Tibial nerve (tissue), 4 donors: ENCODE results near the gene ARID4B. TPM values are rescaled to one million over a fixed set of nuclear protein-coding genes. Genes with fewer than 3 reads are reported as not detected.

Source experiments
- DNase-seq, 2 donors: peaks; one replicate each; pipeline ENCODE4 v3.0.0-alpha.2; 2019; ENCODE audit warnings: low spot score in 2 of 2
- H3K27ac ChIP-seq, 4 donors: fragments of 200-600 bp; sonication (generic) in 3 of 4; one replicate each; pipeline ENCODE4 v1.5.1; 2017 to 2019; ENCODE audit warnings: mild to moderate bottlenecking in 1 of 4
- H3K27me3 ChIP-seq, 2 donors: fragments of 200-600 bp; sonication (generic) in 1 of 2; one replicate each; pipeline versions ENCODE4 v1.5.1 to v1.6.0; 2017 to 2019
- H3K36me3 ChIP-seq, 3 donors: fragments of 200-600 bp; sonication (generic); one replicate each; pipeline ENCODE4 v1.5.1; 2018 to 2019
- H3K4me1 ChIP-seq, 4 donors: fragments of 200-600 bp; sonication (generic) in 3 of 4; one replicate each; pipeline ENCODE4 v1.5.1; 2017 to 2019
- H3K4me3 ChIP-seq, 4 donors: fragments of 200-600 bp; sonication (generic) in 3 of 4; one replicate each; pipeline ENCODE4 v1.5.1; 2017 to 2019; ENCODE audit warnings: mild to moderate bottlenecking in 1 of 4, moderate library complexity in 1 of 4
- H3K9me3 ChIP-seq, 4 donors: fragments of 200-600 bp; sonication (generic) in 3 of 4; one replicate each; pipeline ENCODE4 v1.5.1; 2017 to 2019
- CTCF ChIP-seq, 5 experiments: fragments of 200-600 bp in 3 of 5; fragments of 450-650 bp in 2 of 5; sonication (generic) in 3 of 5; IDR thresholded peaks; one replicate each; pipeline ENCODE4 v1.5.1; 2016 to 2019; ENCODE audit warnings: antibody characterized with exemption in 5 of 5, mild to moderate bottlenecking in 3 of 5, moderate library complexity in 2 of 5
- EP300 ChIP-seq, 2 donors: sonication (generic); formaldehyde crosslinking; IDR thresholded peaks; one replicate each; pipeline ENCODE4 v1.6.1; 2017; ENCODE audit warnings: antibody characterized with exemption in 2 of 2, mild to moderate bottlenecking in 1 of 2
- POLR2A ChIP-seq, 2 donors: fragments of 450-650 bp; IDR thresholded peaks; one replicate each; pipeline ENCODE4 v1.6.1; 2017; ENCODE audit warnings: antibody characterized with exemption in 2 of 2, mild to moderate bottlenecking in 2 of 2, moderate library complexity in 2 of 2
- WGBS, 2 donors: methylation state at CpG; one replicate each; pipeline ENCODE4 v1.1.5; 2018; 5-methylcytosine and 5-hydroxymethylcytosine counted together
- total RNA-seq, 4 donors: library from RNA; depleted of rRNA; stranded (reverse); fragments of >200 nt; gene quantifications; one replicate each; pipeline ENCODE4 v1.1.0, GENCODE V29; 2016

The ARID4B gene
- total RNA-seq, 4 donors from 2014 or later = 41.6 to 58.8 (median 46.8) TPM

- H3K4me1 ChIP-seq = peaks cover 0 to 70% (median 27%) of the 10 kb centered on the region in 4 donors
- WGBS, 2 donors = 24% methylated on average over 3 of the region's 3 CpGs
- peak overlapping the region in 1 of 4 donors; percentile 17 for H3K4me3 ChIP-seq
- no peak for TF ChIP-seq EP300 (IDR thresholded peaks at IDR 0.05)
- no peak for TF ChIP-seq POLR2A (IDR thresholded peaks at IDR 0.05)
- TF ChIP-seq CTCF (IDR thresholded peaks at IDR 0.05) = no peak
- no peaks in the 10 kb centered on the region for H3K27me3 ChIP-seq
- H3K9me3 ChIP-seq = no peaks in the 10 kb centered on the region
- H3K36me3 ChIP-seq = no peaks in the 10 kb centered on the region
- no peak for DNase-seq
- peak overlapping the region in 1 of 4 donors; percentile 3 for H3K27ac ChIP-seq
Observed at GRCh38 chr1:235325139-235325538, 2.8 kb downstream of the ARID4B start.

GRCh38 chr1:235324296-235324695, 3.7 kb downstream of the ARID4B start:
- DNase-seq = no peak
- H3K27ac ChIP-seq = no peak overlapping the region
- H3K36me3 ChIP-seq = peaks cover 0 to 3% (median 0%) of the 10 kb centered on the region in 3 donors
- H3K27me3 ChIP-seq = no peaks in the 10 kb centered on the region
- H3K9me3 ChIP-seq = no peaks in the 10 kb centered on the region
- 86 to 88% methylated on average over 5 of the region's 5 CpGs for WGBS, 2 donors
- TF ChIP-seq CTCF (IDR thresholded peaks at IDR 0.05) (no peak), EP300 (IDR thresholded peaks at IDR 0.05) (no peak), POLR2A (IDR thresholded peaks at IDR 0.05) (no peak)
- H3K4me1 ChIP-seq = peaks cover 0 to 67% (median 21%) of the 10 kb centered on the region in 4 donors
- H3K4me3 ChIP-seq = no peak overlapping the region

GRCh38 chr1:235320521-235321179, 7.3 kb downstream of the ARID4B start:
- Histone ChIP-seq H3K4me1 (peaks cover 0 to 64% (median 14%) of the 10 kb centered on the region in 4 donors), H3K9me3 (no peaks in the 10 kb centered on the region), H3K27ac (no peak overlapping the region), H3K4me3 (no peak overlapping the region), H3K36me3 (peaks cover 0 to 9% (median 0%) of the 10 kb centered on the region in 3 donors), H3K27me3 (no peaks in the 10 kb centered on the region)
- DNase-seq = no peak
- TF ChIP-seq EP300 (IDR thresholded peaks at IDR 0.05) = no peak
- TF ChIP-seq CTCF (IDR thresholded peaks at IDR 0.05) = no peak
- no peak for TF ChIP-seq POLR2A (IDR thresholded peaks at IDR 0.05)
- WGBS, 2 donors = 84% methylated on average over 6 of the region's 6 CpGs

GRCh38 chr1:235319255-235319654, 8.7 kb downstream of the ARID4B start:
- Histone ChIP-seq H3K27ac (no peak overlapping the region), H3K27me3 (no peaks in the 10 kb centered on the region), H3K36me3 (peaks cover 0 to 9% (median 0%) of the 10 kb centered on the region in 3 donors), H3K4me3 (no peak overlapping the region), H3K4me1 (peaks cover 0 to 60% (median 1%) of the 10 kb centered on the region in 4 donors), H3K9me3 (no peaks in the 10 kb centered on the region)
- 92 to 97% methylated on average over 2 of the region's 2 CpGs for WGBS, 2 donors
- TF ChIP-seq CTCF (IDR thresholded peaks at IDR 0.05) = no peak
- TF ChIP-seq POLR2A (IDR thresholded peaks at IDR 0.05) = no peak
- TF ChIP-seq EP300 (IDR thresholded peaks at IDR 0.05) = no peak
- no peak for DNase-seq

- WGBS, 2 donors = 29 to 48% methylated on average over 1 of the region's 1 CpG
- TF ChIP-seq EP300 (IDR thresholded peaks at IDR 0.05) (no peak), CTCF (IDR thresholded peaks at IDR 0.05) (no peak), POLR2A (IDR thresholded peaks at IDR 0.05) (no peak)
- DNase-seq = no peak
- Histone ChIP-seq H3K4me1 (peaks cover 0 to 59% (median 6%) of the 10 kb centered on the region in 4 donors), H3K27me3 (no peaks in the 10 kb centered on the region), H3K9me3 (no peaks in the 10 kb centered on the region), H3K36me3 (peaks cover 0 to 9% (median 0%) of the 10 kb centered on the region in 3 donors), H3K4me3 (no peak overlapping the region), H3K27ac (no peak overlapping the region)
Observed at GRCh38 chr1:235317168-235317567, 10.8 kb downstream of the ARID4B start.
